Thoracic aorta (tissue), 2 donors: Measurements from ENCODE around the gene CD3D. TPM values are rescaled to one million over a fixed set of nuclear protein-coding genes. Genes with fewer than 3 reads are reported as not detected.

Experiments
- ATAC-seq: fragments of 150-250 bp; one replicate; pipeline ENCODE4 v1.8.0; 2017; ENCODE audit warnings: low read depth; ENCODE audit not compliant: insufficient number of reproducible peaks, low FRiP score
- DNase-seq: peaks from one replicate; pipeline ENCODE4 v3.0.0-alpha.2; 2020; ENCODE audit warnings: low spot score
- H3K27ac ChIP-seq, 2 donors: fragments of 200-600 bp; sonication (generic); 1 replicate in 1 of 2; 2 replicates in 1 of 2; pipeline ENCODE4 v1.5.1; 2016; ENCODE audit warnings: mild to moderate bottlenecking in 2 of 2, moderate library complexity in 2 of 2
- H3K27me3 ChIP-seq: fragments of 200-600 bp; sonication (generic); replicated peaks from 2 replicates; pipeline ENCODE4 v1.6.0; 2016; ENCODE audit warnings: mild to moderate bottlenecking; ENCODE audit not compliant: insufficient read depth
- H3K36me3 ChIP-seq: fragments of 200-600 bp; sonication (generic); one replicate; pipeline ENCODE4 v1.5.1; 2016
- H3K4me1 ChIP-seq, 2 donors: fragments of 200-600 bp; sonication (generic); 1 replicate in 1 of 2; 2 replicates in 1 of 2; pipeline versions ENCODE4 v1.5.1 to v1.6.0; 2016; ENCODE audit warnings: low read depth in 2 of 2, mild to moderate bottlenecking in 1 of 2; ENCODE audit not compliant: control insufficient read depth in 1 of 2
- H3K4me3 ChIP-seq: fragments of 200-600 bp; sonication (generic); 2 replicates; pipeline ENCODE4 v1.5.1; 2016; ENCODE audit warnings: mild to moderate bottlenecking
- H3K9me3 ChIP-seq: fragments of 200-600 bp; sonication (generic); 2 replicates; pipeline ENCODE4 v1.5.1; 2016
- CTCF ChIP-seq: fragments of 200-600 bp; sonication (generic); IDR thresholded peaks from one replicate; pipeline ENCODE4 v1.5.1; 2019; ENCODE audit warnings: antibody characterized with exemption
- total RNA-seq, 2 donors: library from RNA; depleted of rRNA; stranded (reverse); fragments of >200 nt; gene quantifications; one replicate each; pipeline versions ENCODE4 v1.1.0 to v1.2.3, GENCODE V29; 2016

CD3D gene
- total RNA-seq, 2 donors from 2014 or later, result 1.6 to 5.8 TPM

- ATAC-seq (no peak), DNase-seq (no peak)
- Histone ChIP-seq H3K27me3 (no peaks in the 10 kb centered on the region), H3K27ac (no peak overlapping the region), H3K36me3 (no peaks in the 10 kb centered on the region), H3K9me3 (no peaks in the 10 kb centered on the region), H3K4me1 (no peaks in the 10 kb centered on the region), H3K4me3 (no peak overlapping the region)
- TF ChIP-seq CTCF, result no peak
Measured at GRCh38 chr11:118340449-118340848, 2.1 kb downstream of the CD3D start.

GRCh38 chr11:118339281-118339961 lies 3.1 kb downstream of the CD3D start:
- no peaks in the 10 kb centered on the region for H3K4me1 ChIP-seq
- no peak overlapping the region for H3K27ac ChIP-seq
- no peak for TF ChIP-seq CTCF
- H3K4me3 ChIP-seq, result no peak overlapping the region
- ATAC-seq (no peak), DNase-seq (no peak)
- no peaks in the 10 kb centered on the region for H3K27me3 ChIP-seq
- H3K9me3 ChIP-seq, result no peaks in the 10 kb centered on the region
- H3K36me3 ChIP-seq, result no peaks in the 10 kb centered on the region

GRCh38 chr11:118338637-118339061 lies 3.9 kb downstream of the CD3D start:
- ATAC-seq (no peak), DNase-seq (no peak)
- Histone ChIP-seq H3K36me3 (no peaks in the 10 kb centered on the region), H3K4me3 (no peak overlapping the region), H3K9me3 (no peaks in the 10 kb centered on the region), H3K4me1 (no peaks in the 10 kb centered on the region), H3K27me3 (no peaks in the 10 kb centered on the region), H3K27ac (no peak overlapping the region)
- no peak for TF ChIP-seq CTCF

GRCh38 chr11:118334745-118335144 lies 7.8 kb downstream of the CD3D start:
- H3K4me3 ChIP-seq, result no peak overlapping the region
- DNase-seq (no peak), ATAC-seq (no peak)
- no peak overlapping the region for H3K27ac ChIP-seq
- no peak for TF ChIP-seq CTCF
- no peaks in the 10 kb centered on the region for H3K9me3 ChIP-seq
- H3K36me3 ChIP-seq, result no peaks in the 10 kb centered on the region
- H3K27me3 ChIP-seq, result no peaks in the 10 kb centered on the region
- H3K4me1 ChIP-seq, result no peaks in the 10 kb centered on the region

- ATAC-seq, result no peak
- Histone ChIP-seq H3K27me3 (no peaks in the 10 kb centered on the region), H3K9me3 (no peaks in the 10 kb centered on the region), H3K4me1 (no peaks in the 10 kb centered on the region), H3K36me3 (no peaks in the 10 kb centered on the region), H3K4me3 (no peak overlapping the region), H3K27ac (no peak overlapping the region)
- no peak for TF ChIP-seq CTCF
- DNase-seq, result no peak
Measured at GRCh38 chr11:118328745-118329144, 13.8 kb downstream of the CD3D start.
